Mucosa of stomach (tissue), 1 donor: ENCODE results near the gene ZC2HC1B.

Source experiments
- H3K27me3 ChIP-seq: one replicate; pipeline ENCODE4 v1.7.0; 2013; ENCODE audit warnings: mild to moderate bottlenecking, low read length; ENCODE audit not compliant: control insufficient read depth, insufficient read depth
- H3K36me3 ChIP-seq: one replicate; pipeline ENCODE4 v1.7.0; 2013; ENCODE audit warnings: low read length; ENCODE audit not compliant: control insufficient read depth, insufficient read depth
- H3K4me1 ChIP-seq: one replicate; pipeline ENCODE4 v1.7.0; 2013; ENCODE audit warnings: mild to moderate bottlenecking, low read length; ENCODE audit not compliant: control insufficient read depth, insufficient read depth
- H3K4me3 ChIP-seq: one replicate; pipeline ENCODE4 v1.7.0; 2013; ENCODE audit warnings: low read length
- H3K9ac ChIP-seq: one replicate; pipeline ENCODE4 v1.7.0; 2013; ENCODE audit warnings: mild to moderate bottlenecking, low read length, moderate library complexity
- H3K9me3 ChIP-seq: one replicate; pipeline ENCODE4 v1.7.0; 2013; ENCODE audit warnings: mild to moderate bottlenecking, low read length, moderate library complexity; ENCODE audit not compliant: control insufficient read depth
- donor health status: Pancreatic carcinoma.

ZC2HC1B gene

DNA sequence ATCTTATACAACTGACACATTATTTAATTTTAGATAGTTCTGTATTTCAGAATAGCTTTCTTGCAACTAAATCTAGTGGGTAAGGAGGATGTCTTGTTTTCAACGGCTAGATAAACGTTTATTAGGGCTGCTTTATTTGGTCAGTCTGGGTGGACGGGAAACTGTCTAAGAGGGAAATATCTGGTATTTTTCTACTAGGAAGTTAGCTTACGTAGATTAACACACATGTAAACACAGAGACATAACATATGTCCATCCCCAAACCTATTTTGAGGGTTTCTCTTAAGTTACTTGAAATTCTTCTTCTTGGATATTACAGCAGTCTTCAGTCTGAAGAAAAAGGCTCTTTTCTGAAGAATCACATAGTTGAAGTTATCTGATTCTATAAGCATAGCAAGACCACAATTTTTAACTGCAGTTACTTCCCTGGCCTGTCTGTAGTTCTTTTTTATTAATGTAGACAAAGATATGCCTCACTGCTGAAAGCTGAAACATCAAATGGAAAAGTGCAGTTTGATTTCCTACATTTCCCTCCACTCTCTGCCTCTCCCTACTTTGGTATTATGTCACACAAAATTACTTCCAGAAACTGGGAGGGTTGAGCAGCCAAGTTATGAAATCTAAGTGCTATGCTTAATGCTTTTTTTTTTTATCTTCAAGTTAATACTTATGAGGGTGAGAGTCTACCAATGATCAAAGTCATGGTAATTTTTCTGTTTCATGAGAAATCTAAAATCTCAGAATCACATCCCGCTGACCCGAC, 106.4 kb downstream of the ZC2HC1B start:
- Histone ChIP-seq H3K36me3 (no peaks in the 10 kb centered on the region), H3K4me3 (no peak overlapping the region), H3K4me1 (peaks cover 5% of the 10 kb centered on the region), H3K9me3 (no peaks in the 10 kb centered on the region), H3K9ac (no peak overlapping the region), H3K27me3 (no peaks in the 10 kb centered on the region)

DNA sequence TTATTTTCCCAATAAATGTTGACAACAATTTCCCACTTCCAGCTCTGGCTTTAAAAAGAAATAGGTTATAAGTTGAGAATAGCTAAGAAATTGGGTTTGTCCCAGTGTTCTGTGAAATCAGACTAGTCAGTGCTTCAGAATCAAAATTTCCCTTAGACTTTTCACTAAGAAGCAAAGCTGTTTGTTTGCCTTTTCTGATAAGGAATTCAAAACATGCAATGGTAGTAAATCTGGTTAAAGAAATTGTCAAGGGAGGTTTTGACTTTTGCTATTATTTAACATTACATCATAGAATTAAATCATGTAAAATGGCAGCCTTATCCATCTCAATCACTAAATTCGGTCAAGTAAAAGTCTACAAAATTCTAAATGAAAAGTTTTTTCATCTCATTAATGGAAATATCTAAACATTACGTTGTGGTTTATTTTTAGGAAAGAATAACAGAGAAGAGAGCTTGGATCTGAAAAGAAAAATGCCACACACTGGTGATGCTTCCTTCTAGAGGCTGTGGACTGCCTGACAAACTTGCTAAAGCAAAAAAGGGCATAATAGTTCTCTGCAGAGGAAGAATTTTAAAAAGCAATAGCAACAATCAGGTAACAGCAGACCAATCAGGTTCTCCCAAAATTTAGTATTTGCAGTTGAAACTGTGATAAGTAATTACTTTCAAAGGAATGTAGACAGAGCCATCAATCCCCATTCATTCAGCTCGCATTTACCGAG, 107.4 kb downstream of the ZC2HC1B start:
- Histone ChIP-seq H3K4me3 (no peak overlapping the region), H3K9ac (no peak overlapping the region), H3K27me3 (no peaks in the 10 kb centered on the region), H3K9me3 (no peaks in the 10 kb centered on the region), H3K36me3 (no peaks in the 10 kb centered on the region), H3K4me1 (no peaks in the 10 kb centered on the region)

DNA sequence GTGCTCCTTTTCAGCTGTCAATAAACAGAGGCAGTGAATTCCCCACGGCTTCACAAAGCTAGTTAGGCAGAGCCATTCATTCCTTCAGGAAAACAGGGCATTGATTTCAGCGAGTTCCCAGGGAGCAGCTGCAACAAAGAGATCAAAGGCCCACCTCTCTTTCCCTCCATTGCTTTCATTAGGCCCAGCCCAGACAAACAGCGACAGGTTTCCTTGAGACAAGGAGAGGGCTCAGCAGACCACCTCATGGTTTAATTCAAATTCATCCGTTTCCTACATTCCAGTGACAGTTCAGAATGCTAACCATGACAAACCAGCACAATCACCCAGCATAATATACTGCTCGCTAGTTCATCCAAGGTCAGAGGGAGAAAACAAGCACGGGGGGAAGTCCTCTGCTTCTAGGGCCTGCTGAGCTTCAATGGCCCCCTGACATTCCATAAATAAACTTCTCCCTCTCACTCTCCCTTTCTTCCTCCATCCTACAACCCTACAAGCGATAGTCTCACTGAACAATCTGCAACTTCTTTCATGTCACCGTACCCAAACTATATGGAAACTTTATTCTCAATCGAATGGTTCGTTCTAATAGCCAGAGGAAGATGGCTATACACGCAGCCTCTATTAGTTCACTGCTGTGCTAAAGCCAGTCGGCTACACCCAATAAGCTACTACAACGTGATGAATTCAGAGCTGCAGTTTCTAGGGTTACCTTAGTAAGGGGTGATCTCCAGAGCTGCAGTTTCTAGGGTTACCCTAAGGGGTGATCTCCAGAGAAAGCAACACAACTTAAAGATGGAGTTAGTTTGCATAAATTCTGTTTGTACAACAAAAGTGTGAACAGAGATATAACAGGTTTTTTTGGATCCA, 109.1 kb downstream of the ZC2HC1B start:
- Histone ChIP-seq H3K27me3 (no peaks in the 10 kb centered on the region), H3K36me3 (no peaks in the 10 kb centered on the region), H3K4me1 (no peaks in the 10 kb centered on the region)

DNA sequence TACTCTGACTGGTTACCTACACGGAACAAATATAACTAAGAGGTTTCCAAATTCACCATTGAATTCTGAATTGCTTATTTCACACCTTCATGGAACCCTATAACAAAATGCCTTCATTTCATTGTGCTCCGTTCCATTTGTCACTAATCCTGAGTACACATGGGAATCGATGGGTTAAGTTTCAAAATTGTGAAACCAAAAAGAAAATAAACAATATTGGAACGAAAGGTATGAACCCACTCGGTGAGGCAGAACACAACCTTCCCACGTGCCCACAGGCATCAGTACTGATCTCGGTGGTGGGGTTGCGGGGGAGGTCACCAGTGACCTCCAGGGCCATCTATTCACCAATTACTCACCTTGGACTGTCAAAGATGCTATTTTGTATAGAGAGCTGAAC, 109.8 kb downstream of the ZC2HC1B start:
- no peaks in the 10 kb centered on the region for H3K9me3 ChIP-seq
- no peaks in the 10 kb centered on the region for H3K4me1 ChIP-seq
- H3K4me3 ChIP-seq: no peak overlapping the region
- no peak overlapping the region for H3K9ac ChIP-seq
- no peaks in the 10 kb centered on the region for H3K36me3 ChIP-seq
- H3K27me3 ChIP-seq: no peaks in the 10 kb centered on the region

More for the DNA sequence above, 109.1 kb downstream of the ZC2HC1B start:
- Histone ChIP-seq H3K9me3 (no peaks in the 10 kb centered on the region), H3K4me3 (no peak overlapping the region), H3K9ac (no peak overlapping the region)

DNA sequence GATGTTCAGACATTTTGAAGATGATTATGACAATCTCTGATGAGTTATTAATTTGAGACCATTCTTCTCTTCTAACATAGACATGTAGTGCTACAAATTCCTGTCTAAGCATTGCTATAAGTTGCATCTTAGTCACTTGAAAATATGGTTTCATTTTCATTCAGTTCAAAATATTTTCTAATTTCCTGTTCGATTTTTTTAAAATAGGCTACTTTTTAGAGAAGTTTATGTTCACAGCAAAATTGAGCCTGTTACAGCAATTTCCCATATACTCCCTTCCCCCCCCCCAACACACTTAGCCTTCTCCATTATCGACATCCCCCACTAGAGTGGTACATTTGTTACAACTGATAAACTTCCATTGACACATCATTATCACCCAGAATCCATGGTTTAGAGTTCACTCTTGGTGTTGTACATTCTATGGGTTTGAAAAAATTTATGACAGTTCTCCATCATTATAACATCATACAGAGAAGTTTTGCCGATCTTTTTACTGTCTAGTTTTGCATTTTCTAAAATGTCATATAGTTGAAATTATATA, 112.6 kb downstream of the ZC2HC1B start:
- Histone ChIP-seq H3K4me1 (no peaks in the 10 kb centered on the region), H3K9ac (no peak overlapping the region), H3K4me3 (no peak overlapping the region), H3K27me3 (no peaks in the 10 kb centered on the region), H3K9me3 (no peaks in the 10 kb centered on the region), H3K36me3 (no peaks in the 10 kb centered on the region)

DNA sequence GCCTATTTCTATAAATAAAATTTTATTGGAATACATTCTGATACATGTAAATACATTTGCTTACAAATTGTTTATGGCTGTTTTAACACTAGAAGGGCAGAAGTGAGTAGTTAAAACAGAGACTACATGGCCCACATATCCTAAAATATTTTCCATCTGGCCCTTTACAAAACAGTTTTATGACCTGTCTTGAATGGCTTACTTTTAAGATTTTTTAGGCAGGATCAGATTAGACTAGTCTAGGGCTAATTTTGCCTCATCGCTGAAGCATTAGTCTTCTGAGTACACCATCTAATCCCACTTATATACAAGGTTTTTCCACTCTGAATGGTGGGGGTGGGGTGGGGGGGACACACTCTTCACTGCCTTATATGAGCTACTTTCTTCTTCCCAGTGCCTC, 116.6 kb downstream of the ZC2HC1B start:
- H3K4me3 ChIP-seq: no peak overlapping the region
- no peak overlapping the region for H3K9ac ChIP-seq
- H3K36me3 ChIP-seq: no peaks in the 10 kb centered on the region
- no peaks in the 10 kb centered on the region for H3K9me3 ChIP-seq
- no peaks in the 10 kb centered on the region for H3K27me3 ChIP-seq
- no peaks in the 10 kb centered on the region for H3K4me1 ChIP-seq

DNA sequence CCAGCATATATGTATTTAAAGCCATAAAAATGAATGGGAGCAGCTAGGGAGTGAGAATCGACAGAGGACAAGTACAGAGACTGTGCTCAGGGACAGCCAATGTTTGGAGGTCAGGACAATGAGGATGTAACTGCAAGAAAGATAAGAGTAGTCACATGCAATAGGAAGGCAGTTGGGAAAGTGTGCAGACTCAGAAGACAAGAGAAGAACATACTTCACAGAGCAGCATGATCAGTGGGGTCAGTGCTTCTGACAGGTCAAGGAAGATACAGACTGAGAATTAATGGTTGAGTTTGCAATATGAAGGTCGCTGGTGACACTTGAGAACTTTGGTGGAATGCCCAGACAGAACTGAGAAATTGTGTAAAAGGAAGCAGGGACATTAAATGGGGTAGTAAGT, 118.7 kb downstream of the ZC2HC1B start:
- Histone ChIP-seq H3K4me3 (no peak overlapping the region), H3K9me3 (no peaks in the 10 kb centered on the region), H3K27me3 (no peaks in the 10 kb centered on the region), H3K4me1 (no peaks in the 10 kb centered on the region), H3K36me3 (no peaks in the 10 kb centered on the region), H3K9ac (no peak overlapping the region)

DNA sequence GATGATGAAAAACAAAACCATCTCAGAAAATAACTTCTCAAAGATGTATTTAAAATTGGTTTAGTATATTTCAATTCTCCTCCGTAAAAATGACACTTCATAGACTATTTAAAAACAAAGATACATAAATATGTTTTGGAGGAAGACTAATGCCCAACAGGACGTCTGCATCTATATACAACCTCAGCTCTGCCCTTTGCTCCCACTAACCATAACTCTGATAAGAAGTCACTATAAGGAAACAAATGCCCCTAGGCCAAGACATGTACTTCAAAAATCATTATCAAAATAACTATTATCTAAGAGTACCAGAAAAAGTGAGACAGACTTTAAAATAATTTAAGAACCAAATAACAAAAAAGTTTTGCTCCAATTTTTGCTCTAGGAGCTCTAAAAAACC, 120.4 kb downstream of the ZC2HC1B start:
- no peaks in the 10 kb centered on the region for H3K36me3 ChIP-seq

DNA sequence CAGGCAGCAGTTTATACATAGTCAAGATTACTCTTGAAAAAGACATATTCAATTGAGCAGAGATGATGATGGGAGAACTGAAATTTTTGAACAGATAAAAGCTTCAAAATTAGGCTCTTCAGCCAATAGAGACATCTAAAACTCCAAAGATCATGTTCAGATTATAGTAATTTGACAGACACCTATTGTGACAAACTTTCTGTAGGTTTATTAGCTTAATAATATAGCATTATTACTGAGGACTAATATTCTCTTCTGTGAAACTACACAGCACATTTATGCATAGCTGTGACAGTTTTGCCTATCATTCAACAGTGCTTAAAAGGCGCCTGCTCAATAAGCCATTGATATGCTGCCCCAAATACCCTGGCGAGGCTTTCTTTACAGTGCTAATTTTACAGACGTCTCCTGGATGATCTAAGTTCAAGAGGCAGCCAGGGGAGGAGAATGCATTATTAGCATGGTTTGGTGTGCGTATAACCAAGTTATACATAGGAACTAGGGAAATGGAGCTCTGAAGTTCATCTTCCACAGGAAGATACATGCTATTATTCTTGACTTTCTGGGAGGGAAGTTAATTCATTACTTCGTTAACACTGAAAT, 122.3 kb downstream of the ZC2HC1B start:
- H3K27me3 ChIP-seq: no peaks in the 10 kb centered on the region
- H3K4me3 ChIP-seq: no peak overlapping the region
- no peak overlapping the region for H3K9ac ChIP-seq
- H3K9me3 ChIP-seq: no peaks in the 10 kb centered on the region
- H3K36me3 ChIP-seq: no peaks in the 10 kb centered on the region
- no peaks in the 10 kb centered on the region for H3K4me1 ChIP-seq

More for the DNA sequence above, 120.4 kb downstream of the ZC2HC1B start:
- no peaks in the 10 kb centered on the region for H3K27me3 ChIP-seq
- no peaks in the 10 kb centered on the region for H3K4me1 ChIP-seq
- H3K4me3 ChIP-seq: no peak overlapping the region
- no peak overlapping the region for H3K9ac ChIP-seq
- H3K9me3 ChIP-seq: no peaks in the 10 kb centered on the region
